TTC549 (cell line): Measurements from ENCODE around the gene SLC16A8.
"Not testable (repeated sequence)": the region's sequence is repeated elsewhere in the genome, so short reads cannot be mapped to it uniquely, and the experiment has no call there.

ENCODE experiments used
- FAIRE-seq: peaks from 2 replicates; lab custom pipeline; 2012; peaks lifted over from hg19 to GRCh38; lab: Jason Lieb, UNC

SLC16A8 gene

GRCh38 chr22:38083931-38084631, at the start of gene SLC16A8:
TSS of gene SLC16A8 (minus strand) at chr22:38084184. CDS start at chr22:38082873, 1,311 bp downstream.
- no peak for FAIRE-seq

GRCh38 chr22:38133331-38133730, 49.3 kb upstream of the SLC16A8 start:
- no peak for FAIRE-seq

- FAIRE-seq: no peak
Observed at GRCh38 chr22:38132794-38133193, 48.8 kb upstream of the SLC16A8 start.

- no peak for FAIRE-seq
Observed at GRCh38 chr22:38132136-38132535, 48.2 kb upstream of the SLC16A8 start.

- FAIRE-seq: no peak
Observed at GRCh38 chr22:38131399-38131798, 47.4 kb upstream of the SLC16A8 start.

GRCh38 chr22:38129856-38130255, 45.9 kb upstream of the SLC16A8 start:
- no peak for FAIRE-seq

- FAIRE-seq: no peak
Observed at GRCh38 chr22:38129021-38129420, 45.0 kb upstream of the SLC16A8 start.

GRCh38 chr22:38127869-38128268, 43.9 kb upstream of the SLC16A8 start:
- FAIRE-seq: no peak

- no peak for FAIRE-seq
Observed at GRCh38 chr22:38126928-38127668, 43.1 kb upstream of the SLC16A8 start.

GRCh38 chr22:38125751-38126201, 41.8 kb upstream of the SLC16A8 start:
- no peak for FAIRE-seq

GRCh38 chr22:38125038-38125610, 41.1 kb upstream of the SLC16A8 start:
- no peak for FAIRE-seq

GRCh38 chr22:38124236-38124974, 40.4 kb upstream of the SLC16A8 start:
- FAIRE-seq: no peak

GRCh38 chr22:38122616-38123015, 38.6 kb upstream of the SLC16A8 start:
- no peak for FAIRE-seq

- FAIRE-seq: no peak
Observed at GRCh38 chr22:38120359-38121110, 36.6 kb upstream of the SLC16A8 start.

GRCh38 chr22:38118747-38119146, 34.8 kb upstream of the SLC16A8 start:
- FAIRE-seq: not testable (repeated sequence)

GRCh38 chr22:38118182-38118581, 34.2 kb upstream of the SLC16A8 start:
- no peak for FAIRE-seq

- FAIRE-seq: not testable (repeated sequence)
Observed at GRCh38 chr22:38117556-38117955, 33.6 kb upstream of the SLC16A8 start.

GRCh38 chr22:38115423-38116205, 31.6 kb upstream of the SLC16A8 start:
- no peak for FAIRE-seq

- no peak for FAIRE-seq
Observed at GRCh38 chr22:38114484-38115398, 30.8 kb upstream of the SLC16A8 start.

GRCh38 chr22:38112381-38112780, 28.4 kb upstream of the SLC16A8 start:
- no peak for FAIRE-seq
